Gastrocnemius medialis (tissue), 4 donors: ENCODE measurements around the gene MAPK6.

ENCODE experiments used
- CTCF ChIP-seq, 5 experiments: fragments of 450-650 bp in 3 of 5; fragments of 200-600 bp in 2 of 5; sonication (generic) in 2 of 5; IDR thresholded peaks in 4 of 5; conservative IDR thresholded peaks in 1 of 5; 1 replicate in 4 of 5; 2 replicates in 1 of 5; pipeline ENCODE4 v1.5.1; 2016 to 2019; ENCODE audit warnings: antibody characterized with exemption in 5 of 5, mild to moderate bottlenecking in 3 of 5, moderate library complexity in 3 of 5
- POLR2A ChIP-seq, 2 donors: fragments of 450-650 bp; IDR thresholded peaks; one replicate each; pipeline ENCODE4 v1.6.1; 2017; ENCODE audit warnings: antibody characterized with exemption in 2 of 2, mild to moderate bottlenecking in 2 of 2, moderate library complexity in 2 of 2

GRCh38 chr15:52052066-52052935 lies 33.3 kb downstream of the MAPK6 start:
- TF ChIP-seq CTCF (IDR thresholded peaks at IDR 0.05 in 4 of 5, conservative IDR thresholded peaks at IDR 0.05 in 1 of 5) (no peak), POLR2A (IDR thresholded peaks at IDR 0.05) (no peak)
